DOHH2 (cell line): Measurements from ENCODE around the gene IGBP1.

Experiments
- H3F3A ChIP-seq: fragments of 200-600 bp; sonication (generic), shearing (Covaris generic); 2 replicates; pipeline ENCODE4 v1.6.0; 2016; ENCODE audit warnings: antibody characterized with exemption, mild to moderate bottlenecking; ENCODE audit not compliant: control insufficient read depth, insufficient read depth
- H3K27ac ChIP-seq: fragments of 200-600 bp; sonication (generic); 2 replicates; pipeline ENCODE4 v1.5.1; 2014; ENCODE audit warnings: low read depth, mild to moderate bottlenecking, low read length, moderate library complexity
- H3K27me3 ChIP-seq: fragments of 200-600 bp; sonication (generic); 2 replicates; pipeline ENCODE4 v1.6.1; 2014; ENCODE audit warnings: mild to moderate bottlenecking, low read length, mixed read lengths; ENCODE audit not compliant: control insufficient read depth
- H3K36me3 ChIP-seq: fragments of 200-600 bp; sonication (generic); 2 replicates; pipeline ENCODE4 v1.6.1; 2014; ENCODE audit warnings: mild to moderate bottlenecking, low read length, moderate library complexity, mixed read lengths; ENCODE audit not compliant: control insufficient read depth
- H3K4me1 ChIP-seq: fragments of 200-600 bp; sonication (generic); 2 replicates; pipeline ENCODE4 v1.6.1; 2014; ENCODE audit warnings: mild to moderate bottlenecking, low read length, mixed read lengths; ENCODE audit not compliant: control insufficient read depth
- H3K4me2 ChIP-seq: fragments of 200-600 bp; sonication (generic); 2 replicates; pipeline ENCODE4 v1.6.0; 2014; ENCODE audit warnings: mild to moderate bottlenecking, low read length, moderate library complexity
- H3K4me3 ChIP-seq: fragments of 200-600 bp; sonication (generic); 2 replicates; pipeline ENCODE4 v1.5.1; 2014; ENCODE audit warnings: mild to moderate bottlenecking, low read length, mixed read lengths
- H3K79me2 ChIP-seq: fragments of 200-600 bp; sonication (generic); 2 replicates; pipeline ENCODE4 v1.6.1; 2014; ENCODE audit warnings: mild to moderate bottlenecking, low read length, mixed read lengths; ENCODE audit not compliant: control insufficient read depth
- H3K9me2 ChIP-seq: fragments of 200-600 bp; sonication (generic); replicated peaks from 2 replicates; pipeline ENCODE4 v1.6.1; 2014; ENCODE audit warnings: mild to moderate bottlenecking, low read length, mixed read lengths; ENCODE audit not compliant: control insufficient read depth
- H3K9me3 ChIP-seq: fragments of 200-600 bp; sonication (generic); 2 replicates; pipeline ENCODE4 v1.6.1; 2014; ENCODE audit warnings: antibody characterized with exemption, low read length, mixed read lengths; ENCODE audit not compliant: control insufficient read depth, insufficient read depth
- H4K20me1 ChIP-seq: fragments of 200-600 bp; sonication (generic); 2 replicates; pipeline ENCODE4 v1.6.0; 2014; ENCODE audit warnings: low read depth, mild to moderate bottlenecking, antibody characterized with exemption, low read length, moderate library complexity; ENCODE audit not compliant: control insufficient read depth, insufficient read depth
- CTCF ChIP-seq: fragments of 200-600 bp; sonication (generic); IDR thresholded peaks from one replicate; pipeline ENCODE4 v1.5.1; 2014; ENCODE audit warnings: antibody characterized with exemption, mild to moderate bottlenecking, low read depth, low read length; ENCODE audit not compliant: poor library complexity, severe bottlenecking
- EZH2phosphoT487 ChIP-seq: fragments of 200-600 bp; sonication (generic); IDR thresholded peaks from 2 replicates; pipeline ENCODE4 v1.6.1; 2017; ENCODE audit warnings: borderline replicate concordance, mild to moderate bottlenecking, antibody characterized with exemption, low read length, moderate library complexity, mixed read lengths

IGBP1 gene

DNA sequence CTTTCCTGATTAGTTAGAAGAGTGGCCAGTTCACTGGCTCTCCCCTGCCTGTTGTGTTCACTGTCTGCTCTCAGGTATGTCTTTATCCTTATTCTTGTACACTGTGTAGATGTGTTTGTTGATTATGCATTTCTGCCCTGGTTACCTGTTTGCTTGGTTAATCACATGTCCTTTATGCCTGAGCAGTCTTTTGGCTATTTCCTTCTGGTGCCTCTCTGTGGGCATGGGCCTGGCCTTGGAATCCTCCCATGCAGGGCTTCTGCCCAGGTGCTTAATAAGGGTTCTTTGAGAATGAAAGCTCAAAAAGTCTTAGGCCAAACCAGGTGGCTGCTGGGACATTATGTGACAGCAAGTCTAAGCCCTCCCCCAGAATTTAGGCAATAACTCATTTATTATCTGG lies 44.5 kb upstream of the IGBP1 start:
- TF ChIP-seq EZH2phosphoT487 = no peak
- TF ChIP-seq CTCF = no peak
- no peak overlapping the region for H3K27ac ChIP-seq
- H3F3A ChIP-seq = no peaks in the 10 kb centered on the region
- no peaks in the 10 kb centered on the region for H3K9me2 ChIP-seq
- H3K9me3 ChIP-seq = no peaks in the 10 kb centered on the region
- H3K79me2 ChIP-seq = no peaks in the 10 kb centered on the region
- no peaks in the 10 kb centered on the region for H3K27me3 ChIP-seq
- no peak overlapping the region for H3K4me3 ChIP-seq
- H4K20me1 ChIP-seq = no peaks in the 10 kb centered on the region
- H3K4me1 ChIP-seq = no peaks in the 10 kb centered on the region
- H3K36me3 ChIP-seq = no peaks in the 10 kb centered on the region
- no peak overlapping the region for H3K4me2 ChIP-seq

GRCh38 chrX:70089604-70090297 lies 43.5 kb upstream of the IGBP1 start:
- no peaks in the 10 kb centered on the region for H3K79me2 ChIP-seq
- no peaks in the 10 kb centered on the region for H3K9me2 ChIP-seq
- no peaks in the 10 kb centered on the region for H3K27me3 ChIP-seq
- no peak overlapping the region for H3K4me2 ChIP-seq
- no peaks in the 10 kb centered on the region for H4K20me1 ChIP-seq
- TF ChIP-seq CTCF (no peak), EZH2phosphoT487 (no peak)
- no peaks in the 10 kb centered on the region for H3K4me1 ChIP-seq
- no peaks in the 10 kb centered on the region for H3F3A ChIP-seq
- no peaks in the 10 kb centered on the region for H3K9me3 ChIP-seq
- H3K36me3 ChIP-seq = no peaks in the 10 kb centered on the region
- H3K4me3 ChIP-seq = no peak overlapping the region
- H3K27ac ChIP-seq = no peak overlapping the region

GRCh38 chrX:70092247-70092646 lies 41.0 kb upstream of the IGBP1 start:
- H3K27ac ChIP-seq = no peak overlapping the region
- H3K4me1 ChIP-seq = no peaks in the 10 kb centered on the region
- no peaks in the 10 kb centered on the region for H3K79me2 ChIP-seq
- H4K20me1 ChIP-seq = no peaks in the 10 kb centered on the region
- no peaks in the 10 kb centered on the region for H3K9me3 ChIP-seq
- TF ChIP-seq CTCF (no peak), EZH2phosphoT487 (no peak)
- H3K27me3 ChIP-seq = no peaks in the 10 kb centered on the region
- no peaks in the 10 kb centered on the region for H3K36me3 ChIP-seq
- H3K4me3 ChIP-seq = no peak overlapping the region
- H3F3A ChIP-seq = no peaks in the 10 kb centered on the region
- no peak overlapping the region for H3K4me2 ChIP-seq
- H3K9me2 ChIP-seq = no peaks in the 10 kb centered on the region
